Right lobe of liver (tissue), 6 donors: ENCODE results near the gene SDK1. TPM values are rescaled to one million over a fixed set of nuclear protein-coding genes. Genes with fewer than 3 reads are reported as not detected.

Source experiments
- ATAC-seq, 4 donors: fragments of 200-7000 bp; cut with Tn5 transposase; one replicate each; pipeline ENCODE4 v1.9.1; 2020; ENCODE audit warnings: mild to moderate bottlenecking in 4 of 4, moderate library complexity in 4 of 4
- DNase-seq, 3 donors: peaks; one replicate each; pipeline ENCODE4 v3.0.0-alpha.2; 2020
- H3K27ac ChIP-seq, 3 donors: fragments of 200-600 bp; one replicate each; pipeline ENCODE4 v1.8.0; 2022
- H3K27me3 ChIP-seq, 2 donors: fragments of 200-600 bp; one replicate each; pipeline ENCODE4 v1.8.0; 2022
- H3K36me3 ChIP-seq, 4 donors: fragments of 200-600 bp; sonication (generic) in 1 of 4; one replicate each; pipeline versions ENCODE4 v1.5.1 to v1.8.0; 2017 to 2022; ENCODE audit warnings: control low read depth in 1 of 4
- H3K4me1 ChIP-seq, 4 donors: fragments of 200-600 bp; sonication (generic) in 1 of 4; one replicate each; pipeline versions ENCODE4 v1.5.1 to v1.8.0; 2017 to 2022; ENCODE audit warnings: control low read depth in 1 of 4
- H3K4me3 ChIP-seq, 3 donors: fragments of 200-600 bp; one replicate each; pipeline ENCODE4 v1.8.0; 2022
- H3K9me3 ChIP-seq, 4 donors: fragments of 200-600 bp; sonication (generic) in 1 of 4; one replicate each; pipeline versions ENCODE4 v1.5.1 to v1.8.0; 2017 to 2022; ENCODE audit warnings: control low read depth in 1 of 4
- CTCF ChIP-seq, 4 donors: fragments of 200-600 bp in 3 of 4; fragments of 450-650 bp in 1 of 4; IDR thresholded peaks; one replicate each; pipeline versions ENCODE4 v1.5.1 to v1.8.0; 2016 to 2022; ENCODE audit warnings: antibody characterized with exemption in 4 of 4, mild to moderate bottlenecking in 2 of 4
- POLR2A ChIP-seq: fragments of 450-650 bp; IDR thresholded peaks from one replicate; pipeline ENCODE4 v1.6.1; 2017; ENCODE audit warnings: antibody characterized with exemption, mild to moderate bottlenecking
- WGBS: methylation state at CpG from one replicate; pipeline ENCODE4 v1.1.6; 2018; ENCODE audit warnings: low coverage, low lambda C conversion rate; ENCODE audit not compliant: insufficient coverage; ENCODE audit errors: missing lambda C conversion rate; 5-methylcytosine and 5-hydroxymethylcytosine counted together
- intact Hi-C, 2 donors: fragments of 100-400 bp; cut with DNase I; formaldehyde crosslinking; loops; one replicate each; pipeline versions ENCODE4 v1.11.2 to v1.14.1; 2022
- total RNA-seq, 6 experiments: library from RNA; depleted of rRNA in 2 of 6; stranded (reverse); fragments of >200 nt in 2 of 6; fragmentation: NEBNext Ultra II Directional in 3 of 6; extraction: Animal tissue kit (Norgen Biotek cat#: 25700) in 3 of 6; gene quantifications; one replicate each; pipeline versions ENCODE4 v1.1.0 to v1.2.4, GENCODE V29; 2016 to 2023
- donor health status: DM: no; HTN: yes; CAD: no.
- donor health status: DM: no; HTN: no; CAD: no.
- donor health status: DM: no; HTN: no; CAD: no.
- donor health status: DM: no; HTN: yes; CAD: no.
- donor health status: DM: no; HTN: yes; CAD: no.

Gene SDK1
- total RNA-seq, 6 experiments from 2014 or later, result 0.07 to 1.4 (median 0.65) TPM

DNA sequence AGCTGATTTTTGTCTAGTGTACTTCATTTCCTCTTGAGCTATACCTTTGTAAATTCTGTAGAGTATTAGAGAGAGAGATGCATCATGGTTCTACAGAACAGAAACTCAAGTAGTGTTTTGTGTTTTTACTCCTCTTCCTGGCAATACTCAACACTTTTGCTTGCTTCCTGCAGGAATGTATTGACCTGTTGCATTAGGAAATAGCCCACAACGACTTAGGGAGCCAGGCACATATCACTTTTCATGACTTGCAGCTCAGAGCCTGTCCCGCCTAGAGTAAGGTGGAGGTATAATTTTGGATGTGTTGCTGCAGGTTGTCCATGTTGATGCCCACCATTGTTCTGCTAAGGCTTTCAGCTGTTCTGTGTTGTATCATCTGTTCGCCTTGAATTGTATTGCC is 216.3 kb downstream of the SDK1 start:
- ATAC-seq, result peak in 1 of 4 donors; percentile 57

DNA sequence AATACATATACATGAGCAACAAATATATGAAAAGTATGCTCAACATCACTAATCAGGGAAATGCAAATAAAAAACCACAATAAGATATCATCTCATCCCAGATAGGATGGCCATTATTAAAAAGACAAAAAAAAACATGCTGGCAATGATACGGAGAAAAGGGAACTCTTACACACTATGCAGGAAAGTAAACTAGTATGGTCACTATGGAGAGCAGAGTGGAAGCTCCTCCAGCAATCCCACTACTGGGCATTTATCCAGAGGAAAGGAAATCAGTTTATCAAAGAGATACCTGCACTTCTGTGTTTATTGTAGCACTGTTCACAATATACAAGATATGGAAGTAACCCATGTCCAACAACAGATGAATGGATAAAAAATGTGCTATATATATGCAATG is 217.5 kb downstream of the SDK1 start:
- TF ChIP-seq CTCF (IDR thresholded peaks at IDR 0.05), result no peak
- no peak for TF ChIP-seq POLR2A
- no peak overlapping the region for H3K27ac ChIP-seq
- WGBS, result 64% methylated on average over 1 of the region's 1 CpG
- no peaks in the 10 kb centered on the region for H3K27me3 ChIP-seq
- DNase-seq (no peak), ATAC-seq (no peak)
- H3K4me1 ChIP-seq, result no peaks in the 10 kb centered on the region
- intact Hi-C loops, result no loop called here
- H3K4me3 ChIP-seq, result no peak overlapping the region
- H3K9me3 ChIP-seq, result no peaks in the 10 kb centered on the region
- H3K36me3 ChIP-seq, result no peaks in the 10 kb centered on the region

More for the DNA sequence above, 216.3 kb downstream of the SDK1 start:
- Histone ChIP-seq H3K4me3 (no peak overlapping the region), H3K27ac (no peak overlapping the region), H3K36me3 (no peaks in the 10 kb centered on the region), H3K4me1 (no peaks in the 10 kb centered on the region), H3K27me3 (no peaks in the 10 kb centered on the region), H3K9me3 (no peaks in the 10 kb centered on the region)
- no peak for TF ChIP-seq CTCF (IDR thresholded peaks at IDR 0.05)
- no peak for TF ChIP-seq POLR2A
- no peak for DNase-seq
- intact Hi-C loops, result no loop called here
- 46% methylated on average over 3 of the region's 3 CpGs for WGBS

DNA sequence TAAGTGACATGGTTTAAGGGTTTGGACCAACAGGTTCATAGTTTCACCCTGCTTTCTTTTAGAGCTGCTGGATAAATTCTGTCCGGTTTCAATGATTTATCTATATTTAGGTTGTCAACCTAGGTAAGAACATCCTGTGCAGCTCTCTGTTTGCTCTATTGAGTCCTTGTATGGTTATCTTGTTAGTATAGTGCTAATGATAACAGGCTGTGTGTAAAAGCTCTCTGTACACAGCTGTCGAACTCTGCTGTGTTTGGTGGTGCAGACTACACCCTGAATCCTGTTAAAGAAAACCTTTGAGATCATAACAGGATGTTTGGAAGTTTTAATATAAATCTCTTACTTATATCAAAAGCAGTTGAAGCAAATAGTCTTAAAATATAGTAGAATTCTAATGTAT is 219.2 kb downstream of the SDK1 start:
- TF ChIP-seq CTCF (IDR thresholded peaks at IDR 0.05) (no peak), POLR2A (no peak)
- WGBS, result 14% methylated on average over 2 of the region's 2 CpGs
- DNase-seq (no peak), ATAC-seq (peak; percentile 68 to 98 (median 89))
- intact Hi-C loops, result no loop called here
- Histone ChIP-seq H3K36me3 (no peaks in the 10 kb centered on the region), H3K9me3 (no peaks in the 10 kb centered on the region), H3K4me3 (no peak overlapping the region), H3K27ac (no peak overlapping the region), H3K27me3 (no peaks in the 10 kb centered on the region), H3K4me1 (no peaks in the 10 kb centered on the region)

DNA sequence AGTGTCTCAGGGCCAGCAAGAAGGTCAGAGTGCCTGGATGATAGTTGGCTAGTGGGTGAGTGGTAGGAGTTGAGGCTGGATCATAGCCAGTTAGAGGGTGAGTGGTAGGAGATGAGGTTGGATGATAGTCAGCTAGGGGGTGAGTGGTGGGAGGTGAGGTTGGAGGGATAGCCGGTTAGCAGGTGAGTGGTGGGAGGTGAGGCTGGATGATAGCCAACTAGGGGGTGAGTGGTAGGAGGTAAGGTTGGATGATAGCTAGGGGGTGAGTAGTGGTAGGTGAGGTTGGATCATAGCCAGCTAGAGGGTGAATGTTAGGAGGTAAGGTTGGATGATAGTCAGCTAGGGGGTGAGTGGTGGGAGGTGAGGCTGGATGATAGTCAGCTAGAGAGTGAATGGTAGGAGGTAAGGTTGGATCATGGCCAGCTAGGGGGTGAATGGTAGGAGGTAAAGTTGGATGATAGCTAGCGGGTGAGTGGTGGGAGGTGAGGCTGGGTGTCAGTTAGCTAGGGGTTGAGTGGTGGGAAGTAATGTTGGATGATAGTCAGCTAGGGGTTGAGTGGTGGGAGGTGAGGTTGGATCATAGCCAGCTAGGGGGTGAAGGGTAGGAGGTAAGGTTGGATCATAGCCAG is 226.6 kb downstream of the SDK1 start:
- Histone ChIP-seq H3K4me3 (no peak overlapping the region), H3K9me3 (no peaks in the 10 kb centered on the region), H3K27me3 (no peaks in the 10 kb centered on the region), H3K27ac (no peak overlapping the region), H3K4me1 (no peaks in the 10 kb centered on the region), H3K36me3 (no peaks in the 10 kb centered on the region)
- DNase-seq (no peak), ATAC-seq (no peak)
- TF ChIP-seq POLR2A, result no peak
- no peak for TF ChIP-seq CTCF (IDR thresholded peaks at IDR 0.05)
- 92% methylated on average over 2 of the region's 2 CpGs for WGBS
- intact Hi-C loops, result no loop called here

DNA sequence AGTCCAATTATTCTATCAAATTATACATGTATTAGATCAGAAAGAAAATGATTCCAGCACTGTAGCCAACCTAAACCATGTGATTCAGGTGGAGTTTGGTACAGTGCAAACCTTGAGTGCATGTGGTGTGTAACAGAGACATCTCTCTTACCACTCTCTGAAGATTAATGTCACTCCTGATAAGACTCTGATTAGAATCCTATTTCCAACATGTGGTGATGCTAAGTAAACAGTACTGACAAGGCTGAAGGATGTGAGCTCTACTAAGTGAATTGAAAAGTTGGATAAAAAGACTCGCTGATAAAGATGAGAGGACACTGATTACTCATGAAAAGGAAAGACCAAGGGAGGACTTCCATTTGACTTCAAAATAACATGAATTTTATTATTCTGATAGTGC is 232.0 kb downstream of the SDK1 start:
- no peaks in the 10 kb centered on the region for H3K4me1 ChIP-seq
- WGBS, result 62% methylated on average over 1 of the region's 1 CpG
- no peaks in the 10 kb centered on the region for H3K36me3 ChIP-seq
- no peak overlapping the region for H3K27ac ChIP-seq
- ATAC-seq (no peak), DNase-seq (no peak)
- no peaks in the 10 kb centered on the region for H3K9me3 ChIP-seq
- H3K4me3 ChIP-seq, result no peak overlapping the region
- intact Hi-C loops, result no loop called here
- TF ChIP-seq CTCF (IDR thresholded peaks at IDR 0.05), result no peak
- no peak for TF ChIP-seq POLR2A
- no peaks in the 10 kb centered on the region for H3K27me3 ChIP-seq
